Measurements from ENCODE around the gene OGFR. TPM values are rescaled to one million over a fixed set of nuclear protein-coding genes. Genes with fewer than 3 reads are reported as not detected.

Gene OGFR
- total and polyA plus RNA-seq, 2 donors: 35.9 to 90.4 TPM

DNA sequence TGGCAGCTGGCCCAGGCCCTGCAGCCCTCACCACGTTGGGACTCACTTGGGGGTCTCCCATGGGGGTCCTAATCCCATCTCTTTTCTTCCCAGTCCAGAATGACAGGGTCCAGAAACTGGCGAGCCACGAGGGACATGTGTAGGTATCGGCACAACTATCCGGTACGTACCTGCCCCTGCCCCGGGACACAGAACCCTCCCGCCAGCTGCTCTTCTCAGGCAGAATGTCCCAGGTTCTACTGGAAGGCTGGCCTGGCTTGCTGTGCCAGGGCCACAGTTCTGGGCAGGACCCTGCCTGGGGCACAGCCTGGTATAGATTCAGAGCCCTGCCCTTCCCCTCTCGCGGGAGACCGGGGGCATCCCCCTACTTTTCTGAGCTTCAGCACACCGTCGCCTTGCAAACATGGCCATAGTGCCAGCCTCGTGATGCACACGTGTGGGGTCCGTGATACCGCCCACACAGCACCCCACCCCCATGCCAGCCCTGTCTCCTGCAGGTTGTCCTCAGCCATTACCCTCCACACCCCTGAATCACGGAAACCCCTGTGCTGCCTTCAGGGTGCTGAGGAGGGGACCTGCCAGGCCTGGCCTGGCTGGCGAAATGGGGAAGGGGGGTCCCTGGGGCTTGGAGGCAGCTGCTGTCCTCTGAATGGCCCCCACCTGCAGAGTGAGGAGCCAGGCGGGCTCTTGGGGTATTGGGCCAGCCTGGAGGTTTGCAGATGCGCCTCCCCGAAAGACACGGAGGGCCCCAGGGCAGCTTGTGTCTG lies 3.0 kb downstream of the OGFR start:
- Histone ChIP-seq H3K4me1 (ENCODE audit: control insufficient read depth in 2 of 2, insufficient read depth in 2 of 2, low read length in 2 of 2) (peaks cover 13 to 24% of the 10 kb centered on the region in 2 donors), H3K4me3 (ENCODE audit: low read length in 2 of 2) (no peak overlapping the region), H3K27me3 (ENCODE audit: control insufficient read depth in 2 of 2, insufficient read depth in 1 of 2, low read length in 1 of 2) (no peaks in the 10 kb centered on the region), H3K27ac (ENCODE audit: low read depth in 1 of 2, low read length in 1 of 2) (no peak overlapping the region), H3K36me3 (ENCODE audit: control insufficient read depth in 2 of 2, insufficient read depth in 2 of 2, low read length in 1 of 2) (peaks cover 50 to 54% of the 10 kb centered on the region in 2 donors), H3K9me3 (ENCODE audit: control insufficient read depth in 2 of 2, insufficient read depth in 1 of 2, low read length in 1 of 2) (no peaks in the 10 kb centered on the region)
- DNase-seq (ENCODE audit: low read depth in 6 of 9, low spot score in 9 of 9): no peak
- WGBS: 96% methylated on average over 23 of the region's 23 CpGs

DNA sequence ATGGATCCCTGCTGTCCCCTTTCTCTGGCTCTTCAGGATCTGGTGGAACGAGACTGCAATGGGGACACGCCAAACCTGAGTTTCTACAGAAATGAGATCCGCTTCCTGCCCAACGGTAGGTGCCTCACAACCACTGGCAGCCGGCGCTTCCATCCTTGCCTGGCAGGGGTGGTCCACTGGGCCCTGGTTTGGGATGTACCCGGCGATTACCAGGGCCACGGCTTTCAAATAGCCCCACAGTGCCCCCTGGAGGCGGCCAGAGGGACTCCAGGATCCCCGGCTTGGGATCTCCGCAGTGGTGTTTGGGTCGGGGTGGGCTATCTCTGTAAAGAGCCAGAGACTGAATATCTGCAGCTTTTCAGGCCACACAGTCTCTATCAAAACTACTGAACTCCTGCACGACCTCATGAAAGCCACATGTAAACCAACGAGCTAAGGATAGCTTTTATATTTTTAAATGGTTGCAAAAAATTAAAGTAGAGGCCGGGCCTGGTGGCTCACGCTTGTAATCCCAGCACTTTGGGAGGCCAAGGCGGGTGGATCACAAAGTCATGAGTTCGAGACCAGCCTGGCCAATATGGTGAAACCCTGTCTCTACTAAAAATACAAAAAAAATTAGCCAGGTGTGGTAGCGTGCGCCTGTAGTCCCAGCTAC lies 3.7 kb downstream of the OGFR start:
- no peaks in the 10 kb centered on the region for H3K9me3 ChIP-seq (ENCODE audit: control insufficient read depth in 2 of 2, insufficient read depth in 1 of 2, low read length in 1 of 2)
- 58% methylated on average over 21 of the region's 21 CpGs for WGBS
- peaks cover 13 to 24% of the 10 kb centered on the region in 2 donors for H3K4me1 ChIP-seq (ENCODE audit: control insufficient read depth in 2 of 2, insufficient read depth in 2 of 2, low read length in 2 of 2)
- peak in 4 of 9 donors; percentile 36 to 67 (median 56) for DNase-seq (ENCODE audit: low read depth in 6 of 9, low spot score in 9 of 9)
- H3K27me3 ChIP-seq (ENCODE audit: control insufficient read depth in 2 of 2, insufficient read depth in 1 of 2, low read length in 1 of 2): no peaks in the 10 kb centered on the region
- peaks cover 54 to 59% of the 10 kb centered on the region in 2 donors for H3K36me3 ChIP-seq (ENCODE audit: control insufficient read depth in 2 of 2, insufficient read depth in 2 of 2, low read length in 1 of 2)
- H3K4me3 ChIP-seq (ENCODE audit: low read length in 2 of 2): no peak overlapping the region
- no peak overlapping the region for H3K27ac ChIP-seq (ENCODE audit: low read depth in 1 of 2, low read length in 1 of 2)

DNA sequence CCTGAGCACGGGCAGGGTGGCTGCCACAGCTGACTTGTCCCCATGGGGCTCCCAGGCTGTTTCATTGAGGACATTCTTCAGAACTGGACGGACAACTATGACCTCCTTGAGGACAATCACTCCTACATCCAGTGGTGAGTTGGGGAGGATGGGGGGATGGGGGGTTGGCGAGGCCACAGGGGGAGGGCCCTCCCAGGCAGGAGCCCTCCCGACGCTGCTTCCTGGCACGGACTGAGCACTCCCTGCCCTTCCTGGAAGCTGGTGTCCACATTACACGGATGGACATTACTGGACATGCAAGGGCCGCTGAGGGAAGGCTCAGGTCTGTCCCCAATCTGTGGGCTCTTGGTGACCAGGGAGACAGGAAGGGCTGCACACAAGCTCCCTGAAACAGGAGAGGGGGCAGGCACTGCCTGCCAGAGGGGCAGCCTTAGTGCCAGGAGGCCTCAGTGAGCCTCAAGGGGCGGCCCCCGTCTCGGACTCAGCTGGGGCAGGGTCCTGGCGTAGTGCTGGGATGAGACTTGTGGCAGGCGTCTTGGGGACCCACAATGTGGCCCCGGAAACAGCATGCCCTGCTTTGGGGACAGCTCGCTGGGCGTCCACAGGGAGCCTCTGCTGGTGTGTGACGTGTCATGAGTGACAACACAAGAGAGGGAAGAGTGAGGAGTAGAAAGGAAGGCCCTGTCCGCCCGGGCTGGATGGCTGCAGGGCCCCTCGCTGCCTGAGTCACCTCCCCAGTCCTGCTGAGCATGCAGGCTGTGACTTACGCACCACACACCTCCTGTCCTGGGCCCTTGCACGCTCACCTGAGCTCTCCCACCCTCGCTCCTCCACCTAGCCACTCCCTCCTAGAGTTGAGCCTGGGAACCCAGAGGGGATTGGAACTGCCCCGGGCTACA lies 5.1 kb downstream of the OGFR start:
- 99% methylated on average over 24 of the region's 24 CpGs for WGBS
- H3K4me1 ChIP-seq (ENCODE audit: control insufficient read depth in 2 of 2, insufficient read depth in 2 of 2, low read length in 2 of 2): peaks cover 9 to 15% of the 10 kb centered on the region in 2 donors
- H3K9me3 ChIP-seq (ENCODE audit: control insufficient read depth in 2 of 2, insufficient read depth in 1 of 2, low read length in 1 of 2): no peaks in the 10 kb centered on the region
- peaks cover 56 to 67% of the 10 kb centered on the region in 2 donors for H3K36me3 ChIP-seq (ENCODE audit: control insufficient read depth in 2 of 2, insufficient read depth in 2 of 2, low read length in 1 of 2)
- no peak for DNase-seq (ENCODE audit: low read depth in 6 of 9, low spot score in 9 of 9)
- H3K4me3 ChIP-seq (ENCODE audit: low read length in 2 of 2): no peak overlapping the region
- H3K27ac ChIP-seq (ENCODE audit: low read depth in 1 of 2, low read length in 1 of 2): no peak overlapping the region
- H3K27me3 ChIP-seq (ENCODE audit: control insufficient read depth in 2 of 2, insufficient read depth in 1 of 2, low read length in 1 of 2): peaks cover 4 to 9% of the 10 kb centered on the region in 2 donors

DNA sequence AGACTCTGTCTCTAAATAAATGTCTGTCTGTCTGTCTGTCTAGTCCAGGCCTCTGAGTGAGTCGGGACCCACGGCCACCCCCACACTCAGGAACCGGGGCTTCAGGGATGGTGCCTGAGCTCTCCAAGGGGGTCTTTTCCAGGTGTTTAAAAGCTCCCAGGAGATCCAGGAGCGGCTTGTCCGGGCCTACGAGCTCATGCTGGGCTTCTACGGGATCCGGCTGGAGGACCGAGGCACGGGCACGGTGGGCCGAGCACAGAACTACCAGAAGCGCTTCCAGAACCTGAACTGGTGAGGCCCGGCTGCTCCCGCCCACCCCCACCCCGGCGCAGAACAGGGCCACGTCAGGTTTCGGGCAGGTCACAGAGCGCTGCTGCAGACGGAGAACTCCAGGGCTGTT lies 6.7 kb downstream of the OGFR start:
- H3K9me3 ChIP-seq (ENCODE audit: control insufficient read depth in 2 of 2, insufficient read depth in 1 of 2, low read length in 1 of 2): no peaks in the 10 kb centered on the region
- peaks cover 56 to 67% of the 10 kb centered on the region in 2 donors for H3K36me3 ChIP-seq (ENCODE audit: control insufficient read depth in 2 of 2, insufficient read depth in 2 of 2, low read length in 1 of 2)
- no peak overlapping the region for H3K27ac ChIP-seq (ENCODE audit: low read depth in 1 of 2, low read length in 1 of 2)
- no peak for DNase-seq (ENCODE audit: low read depth in 6 of 9, low spot score in 9 of 9)
- 98% methylated on average over 21 of the region's 21 CpGs for WGBS
- no peak overlapping the region for H3K4me3 ChIP-seq (ENCODE audit: low read length in 2 of 2)
- H3K4me1 ChIP-seq (ENCODE audit: control insufficient read depth in 2 of 2, insufficient read depth in 2 of 2, low read length in 2 of 2): peaks cover 2 to 17% of the 10 kb centered on the region in 2 donors
- peaks cover 18 to 24% of the 10 kb centered on the region in 2 donors for H3K27me3 ChIP-seq (ENCODE audit: control insufficient read depth in 2 of 2, insufficient read depth in 1 of 2, low read length in 1 of 2)

DNA sequence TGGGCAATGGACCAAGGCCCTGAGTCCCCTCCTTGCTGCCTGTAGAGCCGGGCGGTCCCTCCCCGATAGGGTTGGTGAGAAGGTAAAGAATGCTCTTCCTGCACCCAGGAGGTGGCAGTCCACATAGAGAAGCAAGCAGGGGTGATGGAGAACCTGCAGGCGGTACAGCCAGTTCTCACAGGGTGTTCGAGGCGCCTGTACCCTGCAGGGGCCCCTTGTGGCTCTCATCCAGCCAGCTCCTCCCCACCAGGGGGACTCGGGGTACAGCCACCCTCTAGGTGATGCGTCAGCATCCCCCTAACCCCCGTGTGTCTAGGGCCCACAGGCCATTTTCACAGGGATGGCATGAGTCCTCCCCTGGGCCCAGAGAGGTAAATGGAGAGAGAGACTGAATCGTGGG lies 7.1 kb downstream of the OGFR start:
- Histone ChIP-seq H3K4me3 (ENCODE audit: low read length in 2 of 2) (no peak overlapping the region), H3K4me1 (ENCODE audit: control insufficient read depth in 2 of 2, insufficient read depth in 2 of 2, low read length in 2 of 2) (peaks cover 3 to 16% of the 10 kb centered on the region in 2 donors), H3K27ac (ENCODE audit: low read depth in 1 of 2, low read length in 1 of 2) (no peak overlapping the region), H3K36me3 (ENCODE audit: control insufficient read depth in 2 of 2, insufficient read depth in 2 of 2, low read length in 1 of 2) (peaks cover 56 to 65% of the 10 kb centered on the region in 2 donors), H3K9me3 (ENCODE audit: control insufficient read depth in 2 of 2, insufficient read depth in 1 of 2, low read length in 1 of 2) (no peaks in the 10 kb centered on the region), H3K27me3 (ENCODE audit: control insufficient read depth in 2 of 2, insufficient read depth in 1 of 2, low read length in 1 of 2) (peaks cover 22 to 28% of the 10 kb centered on the region in 2 donors)
- DNase-seq (ENCODE audit: low read depth in 6 of 9, low spot score in 9 of 9): no peak
- 95% methylated on average over 10 of the region's 10 CpGs for WGBS

DNA sequence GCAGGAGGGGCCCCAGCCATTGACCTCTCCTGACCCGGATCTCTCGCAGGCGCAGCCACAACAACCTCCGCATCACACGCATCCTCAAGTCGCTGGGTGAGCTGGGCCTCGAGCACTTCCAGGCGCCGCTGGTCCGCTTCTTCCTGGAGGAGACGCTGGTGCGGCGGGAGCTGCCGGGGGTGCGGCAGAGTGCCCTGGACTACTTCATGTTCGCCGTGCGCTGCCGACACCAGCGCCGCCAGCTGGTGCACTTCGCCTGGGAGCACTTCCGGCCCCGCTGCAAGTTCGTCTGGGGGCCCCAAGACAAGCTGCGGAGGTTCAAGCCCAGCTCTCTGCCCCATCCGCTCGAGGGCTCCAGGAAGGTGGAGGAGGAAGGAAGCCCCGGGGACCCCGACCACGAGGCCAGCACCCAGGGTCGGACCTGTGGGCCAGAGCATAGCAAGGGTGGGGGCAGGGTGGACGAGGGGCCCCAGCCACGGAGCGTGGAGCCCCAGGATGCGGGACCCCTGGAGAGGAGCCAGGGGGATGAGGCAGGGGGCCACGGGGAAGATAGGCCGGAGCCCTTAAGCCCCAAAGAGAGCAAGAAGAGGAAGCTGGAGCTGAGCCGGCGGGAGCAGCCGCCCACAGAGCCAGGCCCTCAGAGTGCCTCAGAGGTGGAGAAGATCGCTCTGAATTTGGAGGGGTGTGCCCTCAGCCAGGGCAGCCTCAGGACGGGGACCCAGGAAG lies 7.7 kb downstream of the OGFR start:
- Histone ChIP-seq H3K4me1 (ENCODE audit: control insufficient read depth in 2 of 2, insufficient read depth in 2 of 2, low read length in 2 of 2) (peaks cover 3 to 11% of the 10 kb centered on the region in 2 donors), H3K27ac (ENCODE audit: low read depth in 1 of 2, low read length in 1 of 2) (no peak overlapping the region), H3K9me3 (ENCODE audit: control insufficient read depth in 2 of 2, insufficient read depth in 1 of 2, low read length in 1 of 2) (no peaks in the 10 kb centered on the region), H3K27me3 (ENCODE audit: control insufficient read depth in 2 of 2, insufficient read depth in 1 of 2, low read length in 1 of 2) (peaks cover 28 to 32% of the 10 kb centered on the region in 2 donors), H3K36me3 (ENCODE audit: control insufficient read depth in 2 of 2, insufficient read depth in 2 of 2, low read length in 1 of 2) (peaks cover 53 to 60% of the 10 kb centered on the region in 2 donors), H3K4me3 (ENCODE audit: low read length in 2 of 2) (no peak overlapping the region)
- no peak for DNase-seq (ENCODE audit: low read depth in 6 of 9, low spot score in 9 of 9)
- WGBS: 92% methylated on average over 43 of the region's 43 CpGs

DNA sequence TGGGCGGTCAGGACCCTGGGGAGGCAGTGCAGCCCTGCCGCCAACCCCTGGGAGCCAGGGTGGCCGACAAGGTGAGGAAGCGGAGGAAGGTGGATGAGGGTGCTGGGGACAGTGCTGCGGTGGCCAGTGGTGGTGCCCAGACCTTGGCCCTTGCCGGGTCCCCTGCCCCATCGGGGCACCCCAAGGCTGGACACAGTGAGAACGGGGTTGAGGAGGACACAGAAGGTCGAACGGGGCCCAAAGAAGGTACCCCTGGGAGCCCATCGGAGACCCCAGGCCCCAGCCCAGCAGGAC lies 8.2 kb downstream of the OGFR start:
- peaks cover 33 to 38% of the 10 kb centered on the region in 2 donors for H3K27me3 ChIP-seq (ENCODE audit: control insufficient read depth in 2 of 2, insufficient read depth in 1 of 2, low read length in 1 of 2)
- no peak overlapping the region for H3K4me3 ChIP-seq (ENCODE audit: low read length in 2 of 2)
- no peaks in the 10 kb centered on the region for H3K9me3 ChIP-seq (ENCODE audit: control insufficient read depth in 2 of 2, insufficient read depth in 1 of 2, low read length in 1 of 2)
- DNase-seq (ENCODE audit: low read depth in 6 of 9, low spot score in 9 of 9): no peak
- WGBS: 97% methylated on average over 11 of the region's 11 CpGs
- no peak overlapping the region for H3K27ac ChIP-seq (ENCODE audit: low read depth in 1 of 2, low read length in 1 of 2)
- peaks cover 48 to 55% of the 10 kb centered on the region in 2 donors for H3K36me3 ChIP-seq (ENCODE audit: control insufficient read depth in 2 of 2, insufficient read depth in 2 of 2, low read length in 1 of 2)
- peaks cover 3 to 16% of the 10 kb centered on the region in 2 donors for H3K4me1 ChIP-seq (ENCODE audit: control insufficient read depth in 2 of 2, insufficient read depth in 2 of 2, low read length in 2 of 2)

DNA sequence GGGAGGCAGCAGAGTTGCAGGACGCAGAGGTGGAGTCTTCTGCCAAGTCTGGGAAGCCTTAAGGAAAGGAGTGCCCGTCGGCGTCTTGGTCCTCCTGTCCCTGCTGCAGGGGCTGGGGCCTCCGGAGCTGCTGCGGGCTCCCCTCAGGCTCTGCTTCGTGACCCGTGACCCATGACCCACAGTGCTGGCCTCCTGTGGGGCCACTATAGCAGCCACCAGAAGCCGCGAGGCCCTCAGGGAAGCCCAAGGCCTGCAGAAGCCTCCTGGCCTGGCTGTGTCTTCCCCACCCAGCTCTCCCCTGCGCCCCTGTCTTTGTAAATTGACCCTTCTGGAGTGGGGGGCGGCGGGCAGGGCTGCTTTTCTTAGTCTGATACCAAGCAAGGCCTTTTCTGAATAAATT lies 9.0 kb downstream of the OGFR start:
- peaks cover 41 to 51% of the 10 kb centered on the region in 2 donors for H3K36me3 ChIP-seq (ENCODE audit: control insufficient read depth in 2 of 2, insufficient read depth in 2 of 2, low read length in 1 of 2)
- no peak for DNase-seq (ENCODE audit: low read depth in 6 of 9, low spot score in 9 of 9)

More for the DNA sequence above, 9.0 kb downstream of the OGFR start:
- no peak overlapping the region for H3K4me3 ChIP-seq (ENCODE audit: low read length in 2 of 2)
- 97% methylated on average over 13 of the region's 13 CpGs for WGBS
- H3K27ac ChIP-seq (ENCODE audit: low read depth in 1 of 2, low read length in 1 of 2): no peak overlapping the region
- peaks cover 40 to 45% of the 10 kb centered on the region in 2 donors for H3K27me3 ChIP-seq (ENCODE audit: control insufficient read depth in 2 of 2, insufficient read depth in 1 of 2, low read length in 1 of 2)
- peaks cover 3 to 20% of the 10 kb centered on the region in 2 donors for H3K4me1 ChIP-seq (ENCODE audit: control insufficient read depth in 2 of 2, insufficient read depth in 2 of 2, low read length in 2 of 2)
- H3K9me3 ChIP-seq (ENCODE audit: control insufficient read depth in 2 of 2, insufficient read depth in 1 of 2, low read length in 1 of 2): no peaks in the 10 kb centered on the region

Data from thymus (tissue), 11 donors.